Activated CD4-positive, alpha-beta T cell treated with anti-CD3 and anti-CD28 coated beads for 36 hours (primary cell): ENCODE data around the gene NUP153. TPM values are rescaled to one million over a fixed set of nuclear protein-coding genes. Genes with fewer than 3 reads are reported as not detected.

Source experiments
- ATAC-seq: fragments of 200-7000 bp; cut with Tn5 transposase; one replicate; pipeline ENCODE4 v1.10.0; 2021; ENCODE audit warnings: mild to moderate bottlenecking, moderate library complexity
- CTCF ChIA-PET: fragments of 350-600 bp; sonication (Branson Sonifier 250); formaldehyde crosslinking; loops from one replicate; lab custom pipeline; 2021; ENCODE audit warnings: antibody characterized with exemption; lab: Charles Lee
- POLR2A ChIA-PET: fragments of 350-600 bp; sonication (Branson Sonifier 250); formaldehyde crosslinking; loops from one replicate; lab custom pipeline; 2021; ENCODE audit warnings: antibody characterized with exemption, inconsistent platforms; lab: Charles Lee
- DNase-seq: peaks from one replicate; pipeline ENCODE4 v3.0.0-alpha.2; 2020
- H3K27ac Mint-ChIP-seq: one replicate; pipeline ENCODE4 v1.8.0; 2021; ENCODE audit warnings: mixed read lengths
- H3K27me3 Mint-ChIP-seq: one replicate; pipeline ENCODE4 v1.8.0; 2021; ENCODE audit warnings: mixed read lengths
- H3K36me3 Mint-ChIP-seq: one replicate; pipeline ENCODE4 v1.8.0; 2021; ENCODE audit warnings: low read depth, mixed read lengths
- H3K4me1 Mint-ChIP-seq: one replicate; pipeline ENCODE4 v1.8.0; 2021; ENCODE audit warnings: mixed read lengths
- H3K4me3 Mint-ChIP-seq: one replicate; pipeline ENCODE4 v1.8.0; 2021; ENCODE audit warnings: mild to moderate bottlenecking, moderate library complexity, mixed read lengths
- H3K9me3 Mint-ChIP-seq: one replicate; pipeline ENCODE4 v1.8.0; 2021; ENCODE audit warnings: low read depth, mixed read lengths
- intact Hi-C, 2 experiments: fragments of 100-400 bp; cut with DNase I in 1 of 2; cut with micrococcal nuclease in 1 of 2; formaldehyde crosslinking; loops; one replicate each; pipeline versions ENCODE4 v1.14.2 to v1.15.1; 2022 to 2024; cut with DNase I, micrococcal nuclease
- total RNA-seq, 2 experiments: library from RNA; stranded (reverse); gene quantifications; one replicate each; pipeline ENCODE4 v1.2.3, GENCODE V29; 2021

The NUP153 gene
- total RNA-seq, 2 experiments from 2014 or later: 81.0 to 99.8 TPM

DNA sequence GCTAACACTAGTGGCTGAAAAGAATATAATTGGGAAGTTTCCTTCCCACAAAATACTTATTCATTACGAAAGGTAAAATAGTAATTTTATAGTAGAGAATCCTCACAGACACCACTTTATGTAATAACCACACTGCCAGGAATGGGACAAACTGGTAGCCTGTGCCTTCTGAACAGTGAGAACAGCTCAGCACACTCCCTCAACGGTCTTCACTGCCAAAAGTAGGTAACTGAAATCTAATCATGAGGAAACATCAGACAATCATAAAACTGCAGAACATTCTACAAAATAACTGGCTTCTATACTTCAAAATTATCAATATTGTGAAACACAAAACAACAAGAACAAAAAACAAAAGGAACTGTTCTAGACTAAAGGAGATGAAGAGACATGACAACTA is 44.1 kb downstream of the NUP153 start:
- no peaks in the 10 kb centered on the region for H3K27me3 Mint-ChIP-seq
- peaks cover 59% of the 10 kb centered on the region for H3K36me3 Mint-ChIP-seq
- H3K4me1 Mint-ChIP-seq: peaks cover 19% of the 10 kb centered on the region
- intact Hi-C loops: loop anchor here in 1 of 2 experiments (5.0 kb wide), 1 partner anchor 40 kb away; no protein-coding TSS in a partner anchor
- ATAC-seq (no peak), DNase-seq (no peak)
- no peak overlapping the region for H3K4me3 Mint-ChIP-seq
- H3K27ac Mint-ChIP-seq: no peak overlapping the region
- H3K9me3 Mint-ChIP-seq: no peaks in the 10 kb centered on the region
- POLR2A ChIA-PET: no interaction called here
- CTCF ChIA-PET: no interaction called here

DNA sequence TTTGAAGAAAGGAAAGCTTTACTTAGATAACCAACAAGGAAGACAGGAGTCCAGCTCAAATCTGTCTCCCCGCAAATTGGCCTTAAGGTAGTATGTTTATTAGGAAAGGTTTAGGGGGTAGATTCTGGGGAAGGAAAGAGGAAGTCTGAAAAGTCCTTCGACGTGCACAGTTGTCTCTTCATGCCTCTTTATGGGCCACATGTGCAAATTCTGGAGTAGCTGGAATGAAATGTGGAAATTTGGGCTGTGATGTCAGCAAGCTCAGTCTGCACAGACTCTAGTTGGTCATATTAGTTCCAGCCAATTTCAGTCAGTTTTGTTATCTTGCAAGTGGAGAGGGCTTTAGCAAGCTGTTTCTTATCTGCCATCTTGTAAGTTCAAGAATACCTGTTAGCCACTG is 50.1 kb downstream of the NUP153 start:
- peaks cover 54% of the 10 kb centered on the region for H3K36me3 Mint-ChIP-seq
- intact Hi-C loops: no loop called here
- CTCF ChIA-PET: interaction anchor here (0.6 to 1.7 kb wide), 8 partner anchors 10 to 190 kb away, joined by 3 to 8 read pairs (median 3); no protein-coding TSS in a partner anchor
- no peak for DNase-seq
- POLR2A ChIA-PET: interaction anchor here (0.6 kb wide), 1 partner anchor 13 kb away, joined by 6 read pairs; no protein-coding TSS in a partner anchor
- no peak for ATAC-seq
- H3K27ac Mint-ChIP-seq: no peak overlapping the region
- peaks cover 19% of the 10 kb centered on the region for H3K4me1 Mint-ChIP-seq
- no peaks in the 10 kb centered on the region for H3K9me3 Mint-ChIP-seq
- no peak overlapping the region for H3K4me3 Mint-ChIP-seq
- H3K27me3 Mint-ChIP-seq: no peaks in the 10 kb centered on the region

DNA sequence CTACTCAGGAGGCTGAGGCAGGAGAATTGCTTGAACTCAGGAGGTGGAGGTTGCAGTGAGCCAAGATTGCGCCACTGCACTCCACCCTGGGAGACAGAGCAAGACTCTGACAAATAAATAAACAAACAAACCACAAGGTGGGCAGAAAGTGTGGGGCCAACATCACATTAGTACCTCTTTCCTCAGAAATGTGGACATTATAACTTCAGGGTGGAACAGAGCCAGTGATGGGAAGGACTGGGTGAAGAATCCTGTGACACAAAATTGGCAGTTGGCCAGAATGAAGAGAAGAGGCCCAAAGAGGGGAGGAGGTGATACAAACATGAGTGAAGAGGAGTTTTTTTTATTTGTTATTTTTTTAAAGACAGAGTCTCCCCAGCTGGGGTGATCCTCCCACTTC is 50.6 kb downstream of the NUP153 start:
- Mint-ChIP-seq H3K36me3 (peaks cover 50% of the 10 kb centered on the region), H3K27me3 (no peaks in the 10 kb centered on the region), H3K9me3 (no peaks in the 10 kb centered on the region), H3K4me3 (no peak overlapping the region), H3K27ac (no peak overlapping the region), H3K4me1 (peaks cover 19% of the 10 kb centered on the region)
- intact Hi-C loops: no loop called here
- ATAC-seq: no peak
- POLR2A ChIA-PET: no interaction called here
- CTCF ChIA-PET: interaction anchor here (0.6 to 1.7 kb wide), 6 partner anchors 11 to 190 kb away, joined by 3 to 8 read pairs (median 3); no protein-coding TSS in a partner anchor
- no peak for DNase-seq

DNA sequence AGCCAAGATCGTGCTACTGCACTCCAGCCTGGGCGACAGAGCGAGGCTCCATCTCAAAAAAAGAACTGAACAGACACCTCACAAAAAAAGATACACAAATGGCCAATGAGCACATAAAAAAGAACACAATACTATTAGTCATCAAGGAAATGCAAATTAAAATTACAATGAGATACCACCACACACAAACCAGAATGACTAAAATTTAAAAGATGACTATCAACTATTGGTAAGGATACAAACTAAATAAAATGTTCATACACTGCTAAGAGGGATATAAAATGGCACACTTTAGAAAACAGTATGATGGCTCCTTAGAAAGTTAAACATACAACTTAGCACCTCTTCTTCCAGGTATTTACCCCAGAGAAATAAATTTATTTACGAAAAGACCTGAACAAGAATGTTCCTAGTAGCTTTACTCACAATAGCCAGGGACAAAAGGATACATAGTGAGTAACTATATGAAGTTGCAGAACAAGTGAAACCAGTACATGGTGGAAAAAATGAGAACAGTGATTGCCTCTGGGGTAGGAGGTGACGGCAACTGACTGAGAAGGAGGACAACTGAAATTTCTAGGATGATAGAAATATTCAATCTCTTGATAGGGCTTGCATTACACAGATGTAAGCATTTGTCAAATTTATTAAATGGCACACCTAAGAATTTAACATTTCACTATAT is 53.4 kb downstream of the NUP153 start:
- ChIA-PET POLR2A (no interaction called here), CTCF (interaction anchor here (0.6 kb wide), 1 partner anchor 53 kb away, joined by 3 read pairs; the partner anchor contains the start of gene FAM8A1)
- Mint-ChIP-seq H3K4me3 (no peak overlapping the region), H3K27ac (peak overlapping the region; percentile 66), H3K9me3 (no peaks in the 10 kb centered on the region), H3K36me3 (peaks cover 56% of the 10 kb centered on the region), H3K4me1 (peaks cover 19% of the 10 kb centered on the region), H3K27me3 (no peaks in the 10 kb centered on the region)
- DNase-seq (no peak), ATAC-seq (peak; percentile 87)
- intact Hi-C loops: loop anchor here in 1 of 2 experiments (1.0 to 5.0 kb wide), 2 partner anchors 20 to 51 kb away; partner anchors contain the start of gene FAM8A1

DNA sequence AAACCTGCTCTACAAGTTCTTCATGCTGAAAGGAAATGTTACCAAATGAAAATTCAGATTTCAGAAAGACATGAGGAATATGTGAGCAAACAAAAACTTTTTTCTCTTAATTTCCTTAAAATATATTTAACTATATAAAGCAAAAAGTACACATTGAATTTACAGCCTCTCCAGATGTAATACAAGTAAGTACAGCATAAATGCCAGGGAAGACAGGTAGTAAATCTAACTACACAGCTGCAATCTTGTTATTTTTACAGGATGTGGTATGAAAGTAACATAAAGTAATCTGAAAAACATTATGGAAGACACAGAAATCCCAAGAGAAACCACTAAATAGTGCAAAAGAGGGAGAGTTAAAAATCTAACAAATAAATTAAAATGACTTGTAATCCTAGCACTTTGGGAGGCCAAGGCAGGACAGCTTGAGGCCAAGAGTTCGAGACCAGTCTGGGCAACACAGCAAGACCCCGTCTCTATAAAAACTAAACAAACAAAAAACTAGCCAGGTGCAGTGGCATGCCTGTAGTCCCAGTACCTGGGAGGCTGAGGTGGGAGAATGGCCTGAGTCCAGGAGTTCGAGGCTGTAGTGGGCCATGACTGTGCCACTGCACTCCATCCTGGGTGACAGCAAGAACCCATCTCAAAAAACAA is 55.9 kb downstream of the NUP153 start:
- ATAC-seq (no peak), DNase-seq (no peak)
- POLR2A ChIA-PET: no interaction called here
- H3K36me3 Mint-ChIP-seq: peaks cover 60% of the 10 kb centered on the region
- no peaks in the 10 kb centered on the region for H3K27me3 Mint-ChIP-seq
- H3K4me1 Mint-ChIP-seq: peaks cover 19% of the 10 kb centered on the region
- peak overlapping the region; percentile 63 for H3K27ac Mint-ChIP-seq
- CTCF ChIA-PET: interaction anchor here (0.7 kb wide), 1 partner anchor 21 kb away, joined by 4 read pairs; no protein-coding TSS in a partner anchor
- intact Hi-C loops: loop anchor here in 1 of 2 experiments (5.0 kb wide), 1 partner anchor 48 kb away; the partner anchor contains the start of gene FAM8A1
- H3K4me3 Mint-ChIP-seq: no peak overlapping the region
- H3K9me3 Mint-ChIP-seq: no peaks in the 10 kb centered on the region

DNA sequence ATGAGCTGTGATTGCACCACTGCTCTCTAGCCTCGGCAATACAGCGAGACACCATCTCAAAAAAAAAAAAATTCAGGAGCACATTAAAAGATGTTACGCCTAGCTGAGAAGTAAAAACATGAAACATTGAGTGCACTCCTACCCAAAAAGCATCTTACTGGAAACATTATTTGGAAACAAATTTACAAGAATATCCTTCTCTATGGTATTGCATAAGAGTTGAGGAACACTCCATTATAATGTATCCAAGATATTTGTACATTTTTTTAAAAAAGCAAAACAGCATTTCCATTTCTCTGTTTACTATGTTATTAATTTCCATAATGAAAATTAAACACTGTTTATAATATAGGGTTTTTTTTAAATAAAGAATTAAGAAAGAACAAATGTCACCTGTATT is 58.0 kb downstream of the NUP153 start:
- H3K27me3 Mint-ChIP-seq: no peaks in the 10 kb centered on the region
- H3K9me3 Mint-ChIP-seq: no peaks in the 10 kb centered on the region
- H3K4me3 Mint-ChIP-seq: no peak overlapping the region
- ChIA-PET CTCF (no interaction called here), POLR2A (interaction anchor here (0.7 kb wide), 1 partner anchor 28 kb away, joined by 3 read pairs; no protein-coding TSS in a partner anchor)
- ATAC-seq (no peak), DNase-seq (no peak)
- H3K36me3 Mint-ChIP-seq: peaks cover 65% of the 10 kb centered on the region
- H3K27ac Mint-ChIP-seq: no peak overlapping the region
- peaks cover 8% of the 10 kb centered on the region for H3K4me1 Mint-ChIP-seq
- intact Hi-C loops: loop anchor here in 1 of 2 experiments (5.0 kb wide), 1 partner anchor 36 kb away; no protein-coding TSS in a partner anchor

DNA sequence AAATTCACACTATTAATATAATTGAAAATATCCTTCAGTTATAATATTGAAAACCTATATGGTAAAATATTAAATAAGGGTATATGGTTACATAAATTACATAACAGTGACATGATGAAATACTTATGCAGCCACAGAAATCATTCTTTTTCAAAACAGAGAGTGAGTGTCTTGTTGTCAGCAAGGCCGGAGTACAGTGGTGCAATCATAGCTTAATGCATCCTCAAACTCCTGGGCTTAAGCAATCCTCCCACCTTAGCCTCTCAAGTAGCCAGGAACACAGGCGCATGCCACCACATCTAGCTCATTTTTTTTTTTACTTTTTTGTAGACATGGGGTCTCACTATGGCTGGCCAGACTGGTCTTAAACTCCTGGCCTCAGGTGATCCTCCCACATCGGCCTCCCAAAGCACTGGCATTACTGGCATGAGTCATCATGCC is 66.2 kb downstream of the NUP153 start:
- peaks cover 76% of the 10 kb centered on the region for H3K36me3 Mint-ChIP-seq
- peak overlapping the region; percentile 63 for H3K27ac Mint-ChIP-seq
- intact Hi-C loops: no loop called here
- H3K9me3 Mint-ChIP-seq: no peaks in the 10 kb centered on the region
- CTCF ChIA-PET: interaction anchor here (1.6 kb wide), 1 partner anchor 17 kb away, joined by 3 read pairs; no protein-coding TSS in a partner anchor
- H3K27me3 Mint-ChIP-seq: no peaks in the 10 kb centered on the region
- ATAC-seq: no peak
- POLR2A ChIA-PET: interaction anchor here (0.6 kb wide), 1 partner anchor 63 kb away, joined by 4 read pairs; no protein-coding TSS in a partner anchor
- no peak overlapping the region for H3K4me3 Mint-ChIP-seq
- H3K4me1 Mint-ChIP-seq: peaks cover 23% of the 10 kb centered on the region
- no peak for DNase-seq

DNA sequence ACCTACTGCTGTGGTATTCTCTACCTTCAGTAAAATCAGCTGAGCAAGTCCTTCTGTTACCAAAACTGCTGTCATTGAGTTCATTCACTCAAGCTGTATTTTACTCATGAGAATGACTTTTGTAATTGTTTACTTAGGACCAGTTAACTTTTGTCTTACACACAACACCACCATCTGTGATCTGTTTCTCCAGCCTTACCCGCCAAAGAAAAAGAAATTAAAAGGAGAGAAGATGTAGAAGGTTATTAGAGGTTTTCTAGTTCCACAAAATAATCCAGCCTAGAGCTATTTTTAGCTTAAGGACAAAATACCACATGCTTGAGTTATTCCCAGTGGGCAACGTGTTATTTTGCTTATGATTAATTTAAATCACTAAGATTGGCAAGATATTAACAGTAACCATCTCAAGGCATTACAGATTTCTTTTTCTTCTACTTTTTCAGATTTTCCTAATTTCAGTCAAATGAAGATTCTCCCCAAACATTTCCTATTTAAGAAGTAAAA is 68.5 kb downstream of the NUP153 start:
- DNase-seq: no peak
- intact Hi-C loops: loop anchor here (2.0 to 5.0 kb wide), 3 partner anchors 15 to 34 kb away; no protein-coding TSS in a partner anchor
- H3K27ac Mint-ChIP-seq: peak overlapping the region; percentile 9
- POLR2A ChIA-PET: interaction anchor here (0.6 kb wide), 1 partner anchor 1533 kb away, joined by 3 read pairs; no protein-coding TSS in a partner anchor
- CTCF ChIA-PET: interaction anchor here (1.0 kb wide), 1 partner anchor 64 kb away, joined by 3 read pairs; no protein-coding TSS in a partner anchor
- no peak overlapping the region for H3K4me3 Mint-ChIP-seq
- H3K9me3 Mint-ChIP-seq: no peaks in the 10 kb centered on the region
- H3K4me1 Mint-ChIP-seq: peaks cover 41% of the 10 kb centered on the region
- ATAC-seq: no peak
- no peaks in the 10 kb centered on the region for H3K27me3 Mint-ChIP-seq
- peaks cover 76% of the 10 kb centered on the region for H3K36me3 Mint-ChIP-seq

DNA sequence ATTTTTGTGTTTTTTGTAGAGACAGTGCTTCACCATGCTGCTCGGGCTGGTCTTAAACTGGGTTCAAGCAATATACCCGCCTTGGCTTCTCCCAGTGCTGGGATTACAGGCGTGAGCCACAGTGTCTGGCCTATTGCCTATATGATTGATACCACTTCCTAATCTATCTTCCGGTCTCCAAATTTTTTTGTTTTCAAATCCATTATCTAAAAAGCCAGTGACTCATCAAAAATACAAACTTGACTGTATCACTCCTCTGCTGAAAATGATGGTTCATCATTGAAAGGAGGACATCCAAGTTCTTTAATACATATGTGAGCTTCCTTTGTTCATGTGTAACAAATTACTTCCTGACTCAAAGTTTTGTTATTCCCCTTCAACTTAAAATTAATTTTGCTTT is 71.2 kb downstream of the NUP153 start:
- intact Hi-C loops: loop anchor here in 1 of 2 experiments (5.0 kb wide), 1 partner anchor 37 kb away; no protein-coding TSS in a partner anchor
- Mint-ChIP-seq H3K36me3 (peaks cover 81% of the 10 kb centered on the region), H3K4me1 (peaks cover 42% of the 10 kb centered on the region), H3K9me3 (no peaks in the 10 kb centered on the region), H3K4me3 (no peak overlapping the region), H3K27me3 (no peaks in the 10 kb centered on the region), H3K27ac (peak overlapping the region; percentile 37)
- ATAC-seq: no peak
- no peak for DNase-seq
- CTCF ChIA-PET: no interaction called here
- POLR2A ChIA-PET: no interaction called here

DNA sequence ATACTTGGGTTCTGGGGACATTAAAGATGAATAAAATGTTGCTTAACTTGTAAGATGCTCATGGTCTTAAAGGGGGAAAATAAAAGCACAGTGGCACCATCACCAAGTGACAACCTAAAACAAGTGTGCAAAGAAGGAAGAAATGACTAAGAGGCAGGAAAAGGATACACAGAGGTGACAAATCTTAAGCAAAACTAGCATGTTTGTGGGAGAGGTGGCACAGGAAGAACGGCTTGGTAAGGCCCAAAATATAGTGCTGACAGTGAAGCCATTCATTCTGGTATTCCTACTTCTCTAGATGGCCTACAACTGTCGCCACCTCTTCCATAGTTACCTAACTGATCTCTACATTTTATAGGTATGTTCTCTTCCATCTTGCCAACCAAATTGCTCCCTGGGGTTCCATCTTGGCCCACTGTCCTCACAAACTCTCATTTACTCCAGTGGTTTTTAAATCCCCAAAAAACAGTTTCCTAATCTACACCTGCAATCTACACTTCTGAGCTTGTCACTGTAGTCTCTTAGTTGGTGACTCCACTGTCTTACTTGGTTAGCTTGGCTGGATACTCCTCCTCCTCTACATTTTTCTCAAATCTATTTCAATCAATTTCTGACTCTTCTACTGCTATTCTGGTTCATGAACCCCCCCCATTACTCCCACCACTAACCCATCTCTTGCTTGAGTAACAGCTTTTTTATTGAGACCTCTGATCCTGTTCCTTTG is 73.1 kb downstream of the NUP153 start:
- peaks cover 85% of the 10 kb centered on the region for H3K36me3 Mint-ChIP-seq
- ChIA-PET CTCF (interaction anchor here (0.6 to 1.9 kb wide), 4 partner anchors 12 to 229 kb away, joined by 3 to 5 read pairs (median 4); no protein-coding TSS in a partner anchor), POLR2A (interaction anchor here (0.6 kb wide), 1 partner anchor 605 kb away, joined by 4 read pairs; no protein-coding TSS in a partner anchor)
- no peaks in the 10 kb centered on the region for H3K9me3 Mint-ChIP-seq
- no peaks in the 10 kb centered on the region for H3K27me3 Mint-ChIP-seq
- DNase-seq (peak; percentile 37), ATAC-seq (peak; percentile 94)
- peak overlapping the region; percentile 85 for H3K27ac Mint-ChIP-seq
- H3K4me1 Mint-ChIP-seq: peaks cover 46% of the 10 kb centered on the region
- no peak overlapping the region for H3K4me3 Mint-ChIP-seq
- intact Hi-C loops: no loop called here
